A549 (cell line): ENCODE results near the gene C20orf173.

Experiments used
- BHLHE40 ChIP-seq: IDR thresholded peaks from 2 replicates; pipeline ENCODE4 v1.6.1; 2012; ENCODE audit warnings: low read depth, low read length, inconsistent platforms
- CBX8 ChIP-seq: fragments of 200-600 bp; sonication (generic); IDR thresholded peaks from 2 replicates; pipeline ENCODE4 v1.6.1; 2016
- CHD2 ChIP-seq: fragments of 150-350 bp; IDR thresholded peaks from 2 replicates; pipeline ENCODE4 v1.6.1; 2014; ENCODE audit warnings: low read length; ENCODE audit not compliant: partially characterized antibody
- CTCF ChIP-seq: fragments of >200 bp; sonication (Bioruptor Twin); formaldehyde crosslinking; IDR thresholded peaks from 3 replicates; pipeline ENCODE4 v1.5.1; 2016
- GATA3 ChIP-seq: IDR thresholded peaks from 2 replicates; pipeline ENCODE4 v1.6.1; 2012; ENCODE audit warnings: borderline replicate concordance
- HMGXB4 ChIP-seq: fragments of 250-450 bp; sonication (Bioruptor Pico); IDR thresholded peaks from 2 replicates; pipeline ENCODE4 v1.5.0; 2021; ENCODE audit warnings: mild to moderate bottlenecking, moderate library complexity, borderline replicate concordance
- KDM5A ChIP-seq: fragments of 200-600 bp; sonication (generic); IDR thresholded peaks from 2 replicates; pipeline ENCODE4 v1.6.1; 2016; ENCODE audit warnings: antibody characterized with exemption, mild to moderate bottlenecking
- MAX ChIP-seq: IDR thresholded peaks from 2 replicates; pipeline ENCODE4 v1.6.1; 2012
- MYC ChIP-seq: IDR thresholded peaks from 2 replicates; pipeline ENCODE4 v1.6.1; 2012; ENCODE audit warnings: mild to moderate bottlenecking, inconsistent platforms, low read length, improper control_type of control experiment, borderline replicate concordance
- PHF8 ChIP-seq: fragments of 200-600 bp; sonication (generic); IDR thresholded peaks from 2 replicates; pipeline ENCODE4 v1.6.1; 2016; ENCODE audit warnings: low read depth, mild to moderate bottlenecking, antibody characterized with exemption, moderate library complexity, borderline replicate concordance
- POLR2A ChIP-seq: IDR thresholded peaks from 2 replicates; pipeline ENCODE4 v1.6.1; 2012; ENCODE audit warnings: mild to moderate bottlenecking, low read length
- RFX5 ChIP-seq: fragments of 450-650 bp; IDR thresholded peaks from 2 replicates; pipeline ENCODE4 v1.7.1; 2014; ENCODE audit warnings: antibody characterized with exemption, mild to moderate bottlenecking, moderate library complexity
- SMC3 ChIP-seq: fragments of >200 bp; sonication (Bioruptor Twin); formaldehyde crosslinking; IDR thresholded peaks from 3 replicates; pipeline ENCODE4 v1.6.1; 2018; ENCODE audit warnings: inconsistent platforms
- ZFP36 ChIP-seq: fragments of 450-650 bp; IDR thresholded peaks from 2 replicates; pipeline ENCODE4 v1.6.1; 2014; ENCODE audit warnings: borderline replicate concordance; ENCODE audit not compliant: partially characterized antibody

- TF ChIP-seq CTCF = no peak
- TF ChIP-seq POLR2A = no peak
- TF ChIP-seq PHF8 = no peak
- no peak for TF ChIP-seq RFX5
- no peak for TF ChIP-seq BHLHE40
- TF ChIP-seq SMC3 = no peak
- no peak for TF ChIP-seq HMGXB4 (CRISPR knock-in tag)
- TF ChIP-seq MYC = no peak
- no peak for TF ChIP-seq ZFP36
- no peak for TF ChIP-seq GATA3
- no peak for TF ChIP-seq MAX
- TF ChIP-seq CBX8 = no peak
- no peak for TF ChIP-seq CHD2
- no peak for TF ChIP-seq KDM5A
Observed at GRCh38 chr20:35506872-35507638, 22.4 kb downstream of the C20orf173 start.
